Suprapubic skin (tissue), 4 donors: ENCODE measurements around the gene C2. TPM values are rescaled to one million over a fixed set of nuclear protein-coding genes. Genes with fewer than 3 reads are reported as not detected.

Experiments used
- DNase-seq, 2 donors: peaks; one replicate each; pipeline ENCODE4 v3.0.0-alpha.2; 2019; ENCODE audit warnings: low spot score in 2 of 2
- H3K27ac ChIP-seq: fragments of 200-600 bp; sonication (generic); one replicate; pipeline ENCODE4 v1.5.1; 2019
- H3K27me3 ChIP-seq: fragments of 200-600 bp; sonication (generic); one replicate; pipeline ENCODE4 v1.5.1; 2019
- H3K36me3 ChIP-seq: fragments of 200-600 bp; sonication (generic); one replicate; pipeline ENCODE4 v1.5.1; 2019
- H3K4me1 ChIP-seq: fragments of 200-600 bp; sonication (generic); one replicate; pipeline ENCODE4 v1.5.1; 2019
- H3K4me3 ChIP-seq: fragments of 200-600 bp; sonication (generic); one replicate; pipeline ENCODE4 v1.5.1; 2019; ENCODE audit warnings: mild to moderate bottlenecking
- H3K9me3 ChIP-seq: fragments of 200-600 bp; sonication (generic); one replicate; pipeline ENCODE4 v1.5.1; 2019
- EP300 ChIP-seq: sonication (generic); formaldehyde crosslinking; IDR thresholded peaks from one replicate; pipeline ENCODE4 v1.6.1; 2017; ENCODE audit warnings: antibody characterized with exemption
- POLR2A ChIP-seq, 2 donors: fragments of 450-650 bp; IDR thresholded peaks; one replicate each; pipeline ENCODE4 v1.6.1; 2017; ENCODE audit warnings: antibody characterized with exemption in 2 of 2, mild to moderate bottlenecking in 2 of 2, moderate library complexity in 2 of 2
- POLR2AphosphoS5 ChIP-seq, 3 donors: sonication (generic); formaldehyde crosslinking; IDR thresholded peaks; one replicate each; pipeline ENCODE4 v1.6.1; 2017; ENCODE audit warnings: antibody characterized with exemption in 3 of 3
- WGBS: methylation state at CpG from one replicate; pipeline ENCODE4 v1.1.5; 2018; 5-methylcytosine and 5-hydroxymethylcytosine counted together
- total RNA-seq, 4 donors: library from RNA; depleted of rRNA; stranded (reverse); fragments of >200 nt; gene quantifications; one replicate each; pipeline ENCODE4 v1.1.0, GENCODE V29; 2016
- TF ChIP-seq, protein P1 (sequence below), 2 donors: fragments of 200-600 bp in 1 of 2; fragments of 450-650 bp in 1 of 2; sonication (generic) in 1 of 2; IDR thresholded peaks; one replicate each; pipeline ENCODE4 v1.5.1; 2016 to 2019; ENCODE audit warnings: antibody characterized with exemption in 2 of 2, mild to moderate bottlenecking in 1 of 2, moderate library complexity in 1 of 2

Gene C2
- total RNA-seq, 4 donors from 2014 or later = 2.6 to 6.4 (median 4.1) TPM

GRCh38 chr6:31954511-31954910, 27.0 kb downstream of the C2 start:
- Histone ChIP-seq H3K9me3 (no peaks in the 10 kb centered on the region), H3K4me1 (peaks cover 15% of the 10 kb centered on the region), H3K27ac (no peak overlapping the region), H3K36me3 (peaks cover 65% of the 10 kb centered on the region), H3K27me3 (no peaks in the 10 kb centered on the region), H3K4me3 (no peak overlapping the region)
- no peak for DNase-seq
- WGBS = 94% methylated on average over 28 of the region's 28 CpGs
- TF ChIP-seq, protein P1, sequence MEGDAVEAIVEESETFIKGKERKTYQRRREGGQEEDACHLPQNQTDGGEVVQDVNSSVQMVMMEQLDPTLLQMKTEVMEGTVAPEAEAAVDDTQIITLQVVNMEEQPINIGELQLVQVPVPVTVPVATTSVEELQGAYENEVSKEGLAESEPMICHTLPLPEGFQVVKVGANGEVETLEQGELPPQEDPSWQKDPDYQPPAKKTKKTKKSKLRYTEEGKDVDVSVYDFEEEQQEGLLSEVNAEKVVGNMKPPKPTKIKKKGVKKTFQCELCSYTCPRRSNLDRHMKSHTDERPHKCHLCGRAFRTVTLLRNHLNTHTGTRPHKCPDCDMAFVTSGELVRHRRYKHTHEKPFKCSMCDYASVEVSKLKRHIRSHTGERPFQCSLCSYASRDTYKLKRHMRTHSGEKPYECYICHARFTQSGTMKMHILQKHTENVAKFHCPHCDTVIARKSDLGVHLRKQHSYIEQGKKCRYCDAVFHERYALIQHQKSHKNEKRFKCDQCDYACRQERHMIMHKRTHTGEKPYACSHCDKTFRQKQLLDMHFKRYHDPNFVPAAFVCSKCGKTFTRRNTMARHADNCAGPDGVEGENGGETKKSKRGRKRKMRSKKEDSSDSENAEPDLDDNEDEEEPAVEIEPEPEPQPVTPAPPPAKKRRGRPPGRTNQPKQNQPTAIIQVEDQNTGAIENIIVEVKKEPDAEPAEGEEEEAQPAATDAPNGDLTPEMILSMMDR (IDR thresholded peaks at IDR 0.05) = no peak
- TF ChIP-seq POLR2AphosphoS5 (IDR thresholded peaks at IDR 0.05) = no peak
- no peak for TF ChIP-seq EP300
- TF ChIP-seq POLR2A (IDR thresholded peaks at IDR 0.05) = no peak

DNA sequence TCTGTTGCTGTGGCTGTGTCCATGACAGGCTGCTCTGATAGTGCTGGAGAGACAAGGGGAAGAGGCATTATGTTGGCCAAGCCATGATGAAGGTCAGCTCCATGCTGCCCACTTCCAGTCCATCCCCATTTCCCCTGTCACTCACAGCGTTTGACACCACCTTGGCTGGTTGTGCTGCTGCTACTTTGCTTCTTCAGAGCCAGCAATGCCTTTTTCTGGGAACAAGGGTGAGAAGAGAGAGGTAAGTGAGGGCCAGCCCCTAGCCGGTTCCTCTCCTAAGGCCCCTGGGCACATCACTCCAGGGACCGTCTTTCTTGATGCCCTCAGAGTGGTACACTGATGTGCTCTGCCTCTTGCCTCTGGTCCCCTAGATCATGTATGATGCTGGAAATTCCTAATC, 29.3 kb downstream of the C2 start:
- H3K27me3 ChIP-seq = no peaks in the 10 kb centered on the region
- DNase-seq = no peak
- peaks cover 69% of the 10 kb centered on the region for H3K36me3 ChIP-seq
- peaks cover 24% of the 10 kb centered on the region for H3K4me1 ChIP-seq
- no peak overlapping the region for H3K27ac ChIP-seq
- 91% methylated on average over 3 of the region's 3 CpGs for WGBS
- TF ChIP-seq, protein P1 (IDR thresholded peaks at IDR 0.05) = no peak
- TF ChIP-seq POLR2A (IDR thresholded peaks at IDR 0.05) (no peak), POLR2AphosphoS5 (IDR thresholded peaks at IDR 0.05) (no peak), EP300 (no peak)
- no peaks in the 10 kb centered on the region for H3K9me3 ChIP-seq
- no peak overlapping the region for H3K4me3 ChIP-seq

GRCh38 chr6:31958412-31958740, 30.9 kb downstream of the C2 start:
- peaks cover 24% of the 10 kb centered on the region for H3K4me1 ChIP-seq
- H3K27ac ChIP-seq = peak overlapping the region; percentile 83
- TF ChIP-seq POLR2A (IDR thresholded peaks at IDR 0.05) (no peak), POLR2AphosphoS5 (IDR thresholded peaks at IDR 0.05) (no peak)
- DNase-seq = no peak
- no peaks in the 10 kb centered on the region for H3K9me3 ChIP-seq
- peak overlapping the region; percentile 84 for H3K4me3 ChIP-seq
- WGBS = 11% methylated on average over 11 of the region's 11 CpGs
- H3K27me3 ChIP-seq = no peaks in the 10 kb centered on the region
- H3K36me3 ChIP-seq = peaks cover 69% of the 10 kb centered on the region

GRCh38 chr6:31958741-31959739, 31.5 kb downstream of the C2 start, which contains the start of the genes NELFE and SKIC2:
NELFE (minus strand) TSS chr6:31958971; CDS start chr6:31958446, 525 bp downstream.
SKIC2 (plus strand) TSS chr6:31959175; CDS start chr6:31959193, 18 bp downstream.
- Histone ChIP-seq H3K27me3 (no peaks in the 10 kb centered on the region), H3K27ac (peak within 1 kb of the TSS; percentile 83), H3K9me3 (no peaks in the 10 kb centered on the region), H3K4me1 (peaks cover 24% of the 10 kb centered on the region), H3K4me3 (peak within 1 kb of the TSS; percentile 84), H3K36me3 (peaks cover 69% of the 10 kb centered on the region)
- WGBS = 1% methylated on average over 26 of the region's 59 CpGs
- TF ChIP-seq POLR2AphosphoS5 (IDR thresholded peaks at IDR 0.05) = peak in 2 of 3 donors; percentile 77 to 97
- TF ChIP-seq POLR2A (IDR thresholded peaks at IDR 0.05) = peak in 1 of 2 donors; percentile 57
- TF ChIP-seq, protein P1 (IDR thresholded peaks at IDR 0.05) = no peak
- DNase-seq = peak; percentile 98 to 99

DNA sequence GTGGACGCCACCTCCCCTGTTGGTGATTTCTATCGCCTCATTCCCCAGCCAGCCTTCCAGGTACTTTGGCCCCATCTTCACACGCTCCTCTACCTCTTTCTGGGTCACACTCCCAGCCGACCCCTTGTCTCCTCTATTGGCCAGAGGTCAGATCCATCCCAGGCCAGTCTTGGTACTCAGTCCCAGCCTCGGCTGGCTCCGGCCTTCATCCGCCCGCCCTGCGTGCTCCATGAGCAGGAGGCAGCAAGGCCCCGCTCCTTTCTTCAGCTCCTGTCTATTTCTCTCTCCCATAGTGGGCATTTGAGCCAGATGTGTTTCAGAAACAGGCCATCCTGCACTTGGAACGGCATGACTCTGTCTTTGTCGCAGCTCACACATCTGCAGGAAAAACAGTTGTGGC, 34.1 kb downstream of the C2 start:
- TF ChIP-seq POLR2AphosphoS5 (IDR thresholded peaks at IDR 0.05) (no peak), POLR2A (IDR thresholded peaks at IDR 0.05) (no peak), EP300 (no peak)
- TF ChIP-seq, protein P1 (IDR thresholded peaks at IDR 0.05) = no peak
- no peaks in the 10 kb centered on the region for H3K27me3 ChIP-seq
- H3K4me3 ChIP-seq = no peak overlapping the region
- H3K27ac ChIP-seq = no peak overlapping the region
- DNase-seq = no peak
- H3K4me1 ChIP-seq = peaks cover 24% of the 10 kb centered on the region
- H3K9me3 ChIP-seq = no peaks in the 10 kb centered on the region
- H3K36me3 ChIP-seq = peaks cover 69% of the 10 kb centered on the region
- WGBS = 93% methylated on average over 11 of the region's 12 CpGs
